ENCODE data around the gene SLC47A2. TPM values are rescaled to one million over a fixed set of nuclear protein-coding genes. Genes with fewer than 3 reads are reported as not detected.

SLC47A2 gene
- total and polyA plus RNA-seq, 4 donors: 0.02 to 0.18 (median 0.06) TPM; not detected in 1

- H3K9ac ChIP-seq (ENCODE audit: insufficient read depth in 1 of 2, low read length in 2 of 2): no peak overlapping the region
- 97 to 100% methylated on average over 2 of the region's 2 CpGs for WGBS, 2 donors
- no peaks in the 10 kb centered on the region for H3K4me1 ChIP-seq (ENCODE audit: control insufficient read depth in 5 of 5, insufficient read depth in 5 of 5, low read length in 5 of 5)
- no peak overlapping the region for H3K4me3 ChIP-seq
- no peaks in the 10 kb centered on the region for H3K27me3 ChIP-seq (ENCODE audit: control insufficient read depth in 3 of 3, insufficient read depth in 3 of 3, low read length in 2 of 3)
- ATAC-seq (ENCODE audit: insufficient read depth, low FRiP score) (no peak), DNase-seq (no peak)
- H3K9me3 ChIP-seq (ENCODE audit: control insufficient read depth in 4 of 4, insufficient read depth in 3 of 4, low read length in 3 of 4): no peaks in the 10 kb centered on the region
- no peak overlapping the region for H3K27ac ChIP-seq (ENCODE audit: low read depth in 1 of 2, low read length in 1 of 2)
- peaks cover 0 to 5% (median 1%) of the 10 kb centered on the region in 4 donors for H3K36me3 ChIP-seq (ENCODE audit: control insufficient read depth in 4 of 4, insufficient read depth in 4 of 4, low read length in 4 of 4)
- TF ChIP-seq CTCF (IDR thresholded peaks at IDR 0.05; ENCODE audit: control extremely low read depth, extremely low read depth): no peak
Measured at GRCh38 chr17:19683117-19683516, 33.3 kb downstream of the SLC47A2 start.

GRCh38 chr17:19678581-19679453 is 37.6 kb downstream of the SLC47A2 start:
- Histone ChIP-seq H3K9ac (ENCODE audit: insufficient read depth in 1 of 2, low read length in 2 of 2) (no peak overlapping the region), H3K4me1 (ENCODE audit: control insufficient read depth in 5 of 5, insufficient read depth in 5 of 5, low read length in 5 of 5) (peaks cover 0 to 3% (median 0%) of the 10 kb centered on the region in 5 donors), H3K27ac (ENCODE audit: low read depth in 1 of 2, low read length in 1 of 2) (no peak overlapping the region), H3K36me3 (ENCODE audit: control insufficient read depth in 4 of 4, insufficient read depth in 4 of 4, low read length in 4 of 4) (peaks cover 5 to 11% (median 8%) of the 10 kb centered on the region in 4 donors), H3K9me3 (ENCODE audit: control insufficient read depth in 4 of 4, insufficient read depth in 3 of 4, low read length in 3 of 4) (no peaks in the 10 kb centered on the region), H3K27me3 (ENCODE audit: control insufficient read depth in 3 of 3, insufficient read depth in 3 of 3, low read length in 2 of 3) (no peaks in the 10 kb centered on the region), H3K4me3 (no peak overlapping the region)
- DNase-seq (no peak), ATAC-seq (ENCODE audit: insufficient read depth, low FRiP score) (no peak)
- TF ChIP-seq CTCF (IDR thresholded peaks at IDR 0.05; ENCODE audit: control extremely low read depth, extremely low read depth): no peak
- 92 to 95% methylated on average over 18 of the region's 18 CpGs for WGBS, 2 donors

GRCh38 chr17:19677736-19678379 is 38.5 kb downstream of the SLC47A2 start:
- 92 to 95% methylated on average over 5 of the region's 5 CpGs for WGBS, 2 donors
- Histone ChIP-seq H3K4me3 (no peak overlapping the region), H3K9ac (ENCODE audit: insufficient read depth in 1 of 2, low read length in 2 of 2) (no peak overlapping the region), H3K27ac (ENCODE audit: low read depth in 1 of 2, low read length in 1 of 2) (no peak overlapping the region), H3K4me1 (ENCODE audit: control insufficient read depth in 5 of 5, insufficient read depth in 5 of 5, low read length in 5 of 5) (peaks cover 0 to 3% (median 0%) of the 10 kb centered on the region in 5 donors), H3K27me3 (ENCODE audit: control insufficient read depth in 3 of 3, insufficient read depth in 3 of 3, low read length in 2 of 3) (no peaks in the 10 kb centered on the region), H3K9me3 (ENCODE audit: control insufficient read depth in 4 of 4, insufficient read depth in 3 of 4, low read length in 3 of 4) (no peaks in the 10 kb centered on the region), H3K36me3 (ENCODE audit: control insufficient read depth in 4 of 4, insufficient read depth in 4 of 4, low read length in 4 of 4) (peaks cover 5 to 11% (median 10%) of the 10 kb centered on the region in 4 donors)
- TF ChIP-seq CTCF (IDR thresholded peaks at IDR 0.05; ENCODE audit: control extremely low read depth, extremely low read depth): no peak
- DNase-seq: no peak
- no peak for ATAC-seq (ENCODE audit: insufficient read depth, low FRiP score)
